PC-3 (cell line): Measurements from ENCODE around the gene SLC35F3. TPM values are rescaled to one million over a fixed set of nuclear protein-coding genes. Genes with fewer than 3 reads are reported as not detected.

Experiments used
- ATAC-seq: fragments of 200-7000 bp; cut with Tn5 transposase; 2 replicates; pipeline ENCODE4 v1.9.1; 2020; ENCODE audit warnings: mild to moderate bottlenecking, moderate library complexity
- BruUV-seq: library from RNA; stranded (reverse); fragments of 400-500 nt; replicated peaks from 2 replicates; lab custom pipeline; 2021; lab: Mats Ljungman, UMichigan
- CTCF ChIA-PET: fragments of 300-600 bp; sonication (Branson Sonifier 250); formaldehyde crosslinking; loops from one replicate; lab custom pipeline; 2022; ENCODE audit warnings: antibody characterized with exemption; lab: Charles Lee
- POLR2A ChIA-PET: fragments of 300-600 bp; sonication (Branson Sonifier 250); formaldehyde crosslinking; loops from one replicate; lab custom pipeline; 2022; ENCODE audit warnings: antibody characterized with exemption; ENCODE audit not compliant: unreplicated experiment; lab: Charles Lee
- DNase-seq: peaks from one replicate; pipeline ENCODE4 v3.0.0-alpha.2; 2015
- H2AFZ ChIP-seq: fragments of 300-600 bp; sonication (generic); 2 replicates; pipeline ENCODE4 v1.6.0; 2016; ENCODE audit warnings: antibody characterized with exemption, low read length
- H3F3A ChIP-seq: fragments of 300-600 bp; sonication (generic); one replicate; pipeline ENCODE4 v1.6.0; 2017; ENCODE audit warnings: antibody characterized with exemption, low read length, control low read depth, mild to moderate bottlenecking; ENCODE audit not compliant: unreplicated experiment
- H3K27ac ChIP-seq: fragments of 300-600 bp; sonication (generic); 2 replicates; pipeline ENCODE4 v1.5.1; 2016; ENCODE audit warnings: mild to moderate bottlenecking, low read length
- H3K27me3 ChIP-seq: fragments of 300-600 bp; sonication (generic); 2 replicates; pipeline ENCODE4 v1.6.1; 2016; ENCODE audit warnings: low read length, mixed read lengths
- H3K36me3 ChIP-seq: fragments of 300-600 bp; sonication (generic); 2 replicates; pipeline ENCODE4 v1.6.1; 2016; ENCODE audit warnings: low read depth, mixed run types, low read length, mixed read lengths
- H3K4me1 ChIP-seq: fragments of 300-600 bp; sonication (generic); 2 replicates; pipeline ENCODE4 v1.5.1; 2016; ENCODE audit warnings: low read length; ENCODE audit not compliant: insufficient read depth
- H3K4me2 ChIP-seq: fragments of 300-600 bp; sonication (generic); 2 replicates; pipeline ENCODE4 v1.6.0; 2016; ENCODE audit warnings: low read length
- H3K4me3 ChIP-seq: fragments of 300-600 bp; sonication (generic); 2 replicates; pipeline ENCODE4 v1.5.1; 2016; ENCODE audit warnings: mild to moderate bottlenecking, low read length, mixed read lengths
- H3K79me2 ChIP-seq: fragments of 300-600 bp; sonication (generic); 2 replicates; pipeline ENCODE4 v1.6.1; 2017; ENCODE audit warnings: low read length, mixed read lengths
- H3K9ac ChIP-seq: fragments of 300-600 bp; sonication (generic); 2 replicates; pipeline ENCODE4 v1.6.0; 2016; ENCODE audit warnings: mild to moderate bottlenecking, low read length
- H3K9me2 ChIP-seq: fragments of 300-600 bp; sonication (generic); replicated peaks from 2 replicates; pipeline ENCODE4 v1.6.1; 2016; ENCODE audit warnings: mixed run types, low read length, mixed read lengths
- H3K9me3 ChIP-seq: fragments of 300-600 bp; sonication (generic); 2 replicates; pipeline ENCODE4 v1.6.1; 2016; ENCODE audit warnings: low read length, mixed read lengths
- H4K20me1 ChIP-seq: fragments of 300-600 bp; sonication (generic); 2 replicates; pipeline ENCODE4 v1.6.1; 2016; ENCODE audit warnings: low read length, mixed read lengths
- CTCF ChIP-seq: fragments of 300-600 bp; sonication (generic); conservative IDR thresholded peaks from 2 replicates; pipeline ENCODE4 v1.5.1; 2017; ENCODE audit warnings: antibody characterized with exemption, low read depth, mild to moderate bottlenecking, low read length
- EZH2 ChIP-seq: fragments of 300-600 bp; sonication (generic); IDR thresholded peaks from one replicate; pipeline ENCODE4 v1.6.1; 2017; ENCODE audit warnings: antibody characterized with exemption, mild to moderate bottlenecking, low read length; ENCODE audit not compliant: unreplicated experiment
- EZH2phosphoT487 ChIP-seq: fragments of 300-600 bp; sonication (generic); IDR thresholded peaks from 2 replicates; pipeline ENCODE4 v1.6.1; 2018; ENCODE audit warnings: mild to moderate bottlenecking, antibody characterized with exemption, low read length, borderline replicate concordance
- intact Hi-C: fragments of 100-400 bp; cut with micrococcal nuclease; formaldehyde crosslinking; loops from 2 replicates; pipeline ENCODE4 v1.9.0; 2023
- total RNA-seq: library from RNA; depleted of rRNA; stranded (reverse); fragments of >200 nt; gene quantifications from 2 replicates; pipeline ENCODE4 v1.2.3, GENCODE V29; 2014

The SLC35F3 gene
- total RNA-seq, 1 experiment from 2014 or later, result 17.7 TPM

- ChIA-PET CTCF (interaction anchor here (1.3 kb wide), 1 partner anchor 94 kb away, joined by 4 read pairs; no protein-coding TSS in a partner anchor), POLR2A (interaction anchor here (0.6 kb wide), 2 partner anchors 18 to 94 kb away, joined by 4 to 5 read pairs; no protein-coding TSS in a partner anchor)
- H3K4me1 ChIP-seq, result peaks cover 13% of the 10 kb centered on the region
- H3F3A ChIP-seq, result no peaks in the 10 kb centered on the region
- H4K20me1 ChIP-seq, result 0 out of 2 replicates have a peak, but pooled peaks cover 8% of the 10 kb centered on the region
- no peak overlapping the region for H2AFZ ChIP-seq
- H3K79me2 ChIP-seq, result no peaks in the 10 kb centered on the region
- H3K9ac ChIP-seq, result no peak overlapping the region
- no peak overlapping the region for H3K4me3 ChIP-seq
- DNase-seq (no peak), ATAC-seq (no peak)
- no peaks in the 10 kb centered on the region for H3K9me3 ChIP-seq
- H3K27ac ChIP-seq, result no peak overlapping the region
- TF ChIP-seq CTCF (no peak), EZH2 (no peak), EZH2phosphoT487 (no peak)
- intact Hi-C loops, result loop anchor here (5.0 kb wide), 1 partner anchor 64 kb away; no protein-coding TSS in a partner anchor
- H3K4me2 ChIP-seq, result no peak overlapping the region
- no peaks in the 10 kb centered on the region for H3K27me3 ChIP-seq
- H3K36me3 ChIP-seq, result no peaks in the 10 kb centered on the region
- no peaks in the 10 kb centered on the region for H3K9me2 ChIP-seq
- no TSS peak for BruUV-seq
Measured at GRCh38 chr1:234216116-234216703, 311.7 kb downstream of the SLC35F3 start.

GRCh38 chr1:234217316-234217840 is 312.9 kb downstream of the SLC35F3 start:
- Histone ChIP-seq H3K36me3 (no peaks in the 10 kb centered on the region), H3K9ac (no peak overlapping the region), H2AFZ (no peak overlapping the region), H3K4me3 (no peak overlapping the region), H3K27me3 (no peaks in the 10 kb centered on the region), H3K79me2 (no peaks in the 10 kb centered on the region), H4K20me1 (0 out of 2 replicates have a peak, but pooled peaks cover 8% of the 10 kb centered on the region), H3K27ac (no peak overlapping the region), H3K9me3 (no peaks in the 10 kb centered on the region), H3K4me2 (no peak overlapping the region), H3K4me1 (peaks cover 13% of the 10 kb centered on the region), H3K9me2 (no peaks in the 10 kb centered on the region), H3F3A (no peaks in the 10 kb centered on the region)
- no TSS peak for BruUV-seq
- CTCF ChIA-PET, result interaction anchor here (1.3 kb wide), 1 partner anchor 93 kb away, joined by 4 read pairs; no protein-coding TSS in a partner anchor
- no peak for ATAC-seq
- no peak for DNase-seq
- POLR2A ChIA-PET, result no interaction called here
- intact Hi-C loops, result loop anchor here (1.0 to 5.0 kb wide), 2 partner anchors 31 to 65 kb away; no protein-coding TSS in a partner anchor
- TF ChIP-seq CTCF (no peak), EZH2phosphoT487 (no peak), EZH2 (no peak)

- Histone ChIP-seq H2AFZ (no peak overlapping the region), H4K20me1 (0 out of 2 replicates have a peak, but pooled peaks cover 8% of the 10 kb centered on the region), H3K36me3 (no peaks in the 10 kb centered on the region), H3K4me2 (no peak overlapping the region), H3K9me3 (no peaks in the 10 kb centered on the region), H3K27ac (no peak overlapping the region), H3K27me3 (no peaks in the 10 kb centered on the region), H3K79me2 (no peaks in the 10 kb centered on the region), H3K9ac (no peak overlapping the region), H3F3A (no peaks in the 10 kb centered on the region), H3K4me3 (no peak overlapping the region), H3K4me1 (peaks cover 13% of the 10 kb centered on the region), H3K9me2 (no peaks in the 10 kb centered on the region)
- ChIA-PET CTCF (no interaction called here), POLR2A (no interaction called here)
- no peak for ATAC-seq
- no peak for TF ChIP-seq EZH2phosphoT487
- no peak for TF ChIP-seq CTCF
- no peak for TF ChIP-seq EZH2
- intact Hi-C loops, result loop anchor here (5.0 kb wide), 1 partner anchor 66 kb away; no protein-coding TSS in a partner anchor
- BruUV-seq, result no TSS peak
- DNase-seq, result no peak
Measured at GRCh38 chr1:234218078-234218477, 313.6 kb downstream of the SLC35F3 start.
